ENCODE results near the gene CACNA1H.

Gene CACNA1H

GRCh38 chr16:1211451-1212268, 58.8 kb downstream of the CACNA1H start:
- no peak for DNase-seq (ENCODE audit: low read depth)
- no peak overlapping the region for H3K4me3 ChIP-seq (ENCODE audit: low read depth, low read length)
- no peak for TF ChIP-seq CTCF (IDR thresholded peaks at IDR 0.05; ENCODE audit: low read depth, low read length, missing control alignments)

GRCh38 chr16:1212616-1213194, 59.8 kb downstream of the CACNA1H start:
- no peak overlapping the region for H3K4me3 ChIP-seq (ENCODE audit: low read depth, low read length)
- no peak for TF ChIP-seq CTCF (IDR thresholded peaks at IDR 0.05; ENCODE audit: low read depth, low read length, missing control alignments)
- no peak for DNase-seq (ENCODE audit: low read depth)

GRCh38 chr16:1213231-1213630, 60.3 kb downstream of the CACNA1H start:
- H3K4me3 ChIP-seq (ENCODE audit: low read depth, low read length): no peak overlapping the region
- DNase-seq (ENCODE audit: low read depth): no peak
- TF ChIP-seq CTCF (IDR thresholded peaks at IDR 0.05; ENCODE audit: low read depth, low read length, missing control alignments): no peak

- H3K4me3 ChIP-seq (ENCODE audit: low read depth, low read length): no peak overlapping the region
- DNase-seq (ENCODE audit: low read depth): no peak
- TF ChIP-seq CTCF (IDR thresholded peaks at IDR 0.05; ENCODE audit: low read depth, low read length, missing control alignments): no peak
Measured at GRCh38 chr16:1213796-1214372, 61.0 kb downstream of the CACNA1H start.

GRCh38 chr16:1214719-1215118, 61.8 kb downstream of the CACNA1H start:
- TF ChIP-seq CTCF (IDR thresholded peaks at IDR 0.05; ENCODE audit: low read depth, low read length, missing control alignments): no peak
- DNase-seq (ENCODE audit: low read depth): no peak
- H3K4me3 ChIP-seq (ENCODE audit: low read depth, low read length): no peak overlapping the region

- no peak for DNase-seq (ENCODE audit: low read depth)
- no peak overlapping the region for H3K4me3 ChIP-seq (ENCODE audit: low read depth, low read length)
- no peak for TF ChIP-seq CTCF (IDR thresholded peaks at IDR 0.05; ENCODE audit: low read depth, low read length, missing control alignments)
Measured at GRCh38 chr16:1215574-1216295, 62.8 kb downstream of the CACNA1H start.

Data from GM12864 (cell line).